NCI-H2029 (cell line): Measurements from ENCODE around the gene SORCS2.
"Not testable (repeated sequence)": the region's sequence is repeated elsewhere in the genome, so short reads cannot be mapped to it uniquely, and the experiment has no call there.

Experiments
- DNase-seq: peaks from one replicate; lab custom pipeline; 2025; lab: John Stamatoyannopoulos, UW

SORCS2 gene

DNA sequence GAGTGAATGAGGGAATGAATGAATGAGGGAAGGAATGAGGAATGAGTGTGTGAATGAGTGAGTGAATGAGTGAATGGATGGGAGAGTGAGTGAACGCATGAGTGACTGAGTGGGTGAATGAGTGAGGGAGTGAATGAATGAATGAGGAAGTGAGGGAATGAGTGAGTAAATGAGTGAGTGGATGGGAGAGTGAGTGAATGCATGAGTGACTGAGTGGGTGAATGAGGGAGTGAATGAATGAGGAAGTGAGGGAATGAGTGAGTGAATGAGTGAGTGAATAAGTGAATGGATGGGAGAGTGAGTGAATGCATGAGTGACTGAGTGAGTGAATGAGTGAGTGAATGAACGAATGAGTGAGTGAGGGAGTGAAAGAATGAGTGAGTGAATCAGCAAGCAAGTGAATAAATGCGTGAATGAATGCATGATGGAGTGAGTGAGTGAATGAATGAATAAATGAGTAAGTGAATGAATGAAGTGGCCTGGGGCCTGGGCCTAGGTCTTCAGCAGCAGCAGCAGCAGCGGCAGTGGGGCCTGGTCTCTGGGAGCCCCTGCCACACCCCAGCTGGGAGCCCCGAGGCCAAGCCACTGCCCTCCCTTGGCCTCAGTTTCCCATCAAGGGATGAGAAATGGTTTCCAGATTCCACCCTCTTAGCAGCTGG, 258.6 kb downstream of the SORCS2 start:
- DNase-seq: no peak

DNA sequence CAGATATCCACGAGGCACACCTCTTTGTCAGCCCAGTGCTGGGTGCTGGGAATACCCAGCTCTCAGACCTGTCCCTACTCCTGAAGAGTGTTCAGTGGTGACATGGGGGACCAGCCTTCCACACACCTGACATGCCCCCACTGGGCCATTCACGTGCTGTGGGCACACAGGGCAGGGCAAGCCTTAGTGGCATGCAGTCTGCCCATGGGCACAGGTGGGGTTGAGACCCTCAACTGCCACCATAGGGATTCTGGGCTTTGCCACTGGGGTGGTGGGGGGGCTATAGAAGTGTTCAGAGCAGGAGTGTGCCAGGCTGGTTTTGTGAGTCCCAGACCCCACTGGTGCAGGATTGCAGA, 259.1 kb downstream of the SORCS2 start:
- DNase-seq: no peak

DNA sequence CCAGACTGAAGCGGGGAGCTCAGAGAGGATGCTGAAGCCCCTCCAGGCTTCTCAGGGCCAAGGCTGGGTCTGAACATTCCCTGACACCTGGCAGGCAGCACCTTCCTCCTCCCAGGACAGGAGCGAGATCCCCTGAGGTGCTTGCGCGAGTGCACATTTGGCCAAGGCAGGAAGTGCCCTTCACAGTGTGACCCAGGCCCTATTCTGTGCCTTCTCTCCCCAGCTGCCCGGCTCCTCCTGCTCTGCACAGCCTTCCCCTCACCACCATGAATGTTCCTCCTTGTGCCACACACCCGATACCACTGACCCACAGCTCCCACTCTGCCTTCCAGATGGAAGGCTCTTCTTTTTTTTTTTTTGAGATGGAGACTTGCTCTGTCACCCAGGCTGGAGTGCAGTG, 259.5 kb downstream of the SORCS2 start:
- no peak for DNase-seq

DNA sequence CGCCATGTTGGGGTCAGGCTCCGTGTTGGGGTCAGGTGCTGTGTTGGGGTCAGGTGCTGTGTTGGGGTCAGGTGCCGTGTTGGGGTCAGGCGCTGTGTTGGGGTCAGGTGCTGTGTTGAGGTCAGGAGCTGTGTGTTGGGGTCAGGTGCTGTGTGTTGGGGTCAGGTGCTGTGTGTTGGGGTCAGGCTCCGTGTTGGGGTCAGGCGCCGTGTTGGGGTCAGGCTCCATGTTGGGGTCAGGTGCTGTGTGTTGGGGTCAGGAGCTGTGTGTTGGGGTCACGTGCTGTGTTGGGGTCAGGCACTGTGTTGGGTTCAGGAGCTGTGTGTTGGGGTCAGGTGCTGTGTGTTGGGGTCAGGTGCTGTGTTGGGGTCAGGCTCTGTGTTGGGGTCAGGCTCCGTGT, 260.5 kb downstream of the SORCS2 start:
- DNase-seq: not testable (repeated sequence)

DNA sequence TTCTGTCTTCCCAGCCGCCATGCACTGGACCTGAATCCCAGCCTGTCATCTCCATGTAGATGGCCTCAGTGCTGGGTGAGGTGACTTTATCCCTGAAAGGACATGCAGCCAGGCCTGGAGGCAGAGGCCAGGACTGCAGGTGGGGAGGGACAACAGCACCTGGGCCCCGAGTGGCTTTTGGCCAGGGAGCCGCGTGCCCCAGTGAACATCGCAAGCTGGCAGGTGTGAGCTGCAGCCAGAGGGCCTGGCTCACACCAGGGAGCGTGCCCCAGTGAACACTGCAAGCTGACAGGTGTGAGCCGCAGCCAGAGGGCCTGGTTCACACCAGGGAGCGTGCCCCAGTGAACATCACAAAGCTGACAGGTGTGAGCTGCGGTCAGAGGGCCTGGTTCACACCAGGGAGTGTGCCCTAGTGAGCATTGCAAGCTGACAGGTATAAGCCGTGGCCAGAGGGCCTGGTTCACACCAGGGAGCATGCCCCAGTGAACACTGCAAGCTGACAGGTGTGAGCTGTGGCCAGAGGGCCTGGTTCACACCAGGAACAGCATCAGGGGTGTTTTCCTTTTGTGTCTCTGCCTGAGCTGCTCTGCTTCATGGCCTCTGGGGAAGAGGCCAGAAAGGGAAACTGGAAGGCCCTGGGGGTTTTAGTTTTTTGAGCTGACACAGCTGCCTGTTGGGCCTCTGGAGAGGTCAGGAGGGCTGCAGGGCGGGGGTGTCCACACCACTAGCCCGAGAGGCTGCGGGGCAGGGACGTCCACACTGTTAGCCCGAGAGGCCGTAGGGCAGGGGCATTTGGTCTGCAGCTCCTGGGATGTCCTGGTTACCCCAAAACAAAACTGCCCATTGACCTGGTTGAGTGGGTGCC, 265.1 kb downstream of the SORCS2 start:
- no peak for DNase-seq

DNA sequence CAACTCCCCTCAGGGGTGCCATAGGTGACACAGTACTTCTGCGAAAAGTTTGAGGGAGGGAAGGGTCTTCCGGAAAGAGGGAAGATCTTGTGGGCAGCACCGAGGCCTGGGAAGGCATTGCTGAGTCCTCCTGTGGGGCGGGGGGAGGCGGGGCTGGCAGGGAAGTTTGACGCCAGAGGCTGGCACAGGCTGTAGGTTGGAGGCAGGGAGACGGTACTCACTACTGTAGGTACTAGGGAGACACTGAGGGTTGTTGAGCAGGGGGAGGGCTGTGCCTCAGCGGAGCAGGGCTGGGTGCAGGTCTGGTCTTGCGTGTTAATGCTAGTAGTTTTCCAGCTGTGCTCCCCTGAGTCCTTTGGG, 265.7 kb downstream of the SORCS2 start:
- no peak for DNase-seq

DNA sequence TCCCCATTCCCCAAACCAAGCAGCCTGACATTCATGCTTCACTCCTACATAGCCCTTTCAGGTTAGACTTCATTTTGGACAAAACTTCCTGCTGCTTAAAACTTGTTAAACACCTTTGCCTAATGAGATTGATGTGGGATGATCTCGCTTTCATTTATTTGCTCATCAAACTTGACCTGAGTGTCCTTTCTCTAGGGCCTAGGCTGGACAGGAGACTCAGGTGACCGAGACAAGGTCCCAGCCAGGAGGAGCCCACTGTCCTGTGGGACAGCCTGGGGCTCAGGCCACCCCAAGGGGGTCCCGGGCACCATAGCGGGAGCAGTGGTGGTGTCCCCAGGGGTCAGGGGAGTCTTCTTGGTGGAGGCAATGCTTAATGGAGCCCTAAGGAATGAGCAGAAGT, 266.1 kb downstream of the SORCS2 start:
- DNase-seq: no peak

DNA sequence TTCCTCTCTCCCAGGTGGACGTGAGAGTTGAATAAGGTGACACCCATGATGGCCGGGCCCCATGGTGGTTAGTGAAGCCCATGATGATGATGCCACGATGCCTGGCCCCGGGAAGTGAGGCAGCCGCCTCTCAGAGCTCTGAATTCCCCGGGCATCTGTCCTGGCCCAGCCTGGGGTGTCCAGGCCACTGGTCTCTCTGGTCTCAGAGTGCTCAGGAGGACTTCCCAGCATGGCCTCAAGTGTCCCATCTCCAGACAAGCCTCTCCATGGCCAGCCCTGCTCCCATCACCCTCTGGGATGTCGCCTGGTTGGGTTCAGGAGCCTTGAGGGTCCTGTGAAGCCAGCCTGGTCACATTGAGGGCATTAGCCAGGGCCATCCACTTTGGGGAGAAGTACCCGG, 267.1 kb downstream of the SORCS2 start:
- no peak for DNase-seq

DNA sequence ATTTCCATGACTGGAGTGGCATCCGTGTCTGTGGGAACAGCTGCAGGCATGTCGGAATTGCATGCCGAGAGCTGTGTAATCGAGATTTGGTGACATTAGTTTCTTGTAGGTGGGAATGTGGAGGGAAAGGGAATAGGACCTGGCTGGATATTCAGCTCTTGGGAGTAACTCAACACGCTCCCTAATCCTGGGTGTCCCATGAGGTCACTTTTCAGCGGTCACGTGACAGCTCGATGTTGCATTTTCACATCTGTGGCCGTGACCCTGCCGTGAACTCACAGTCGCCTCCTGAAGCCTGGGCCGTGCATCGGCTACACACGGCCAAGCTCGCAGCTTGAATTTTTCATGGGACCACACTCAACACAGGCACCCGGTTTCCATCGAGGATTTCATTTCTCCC, 268.2 kb downstream of the SORCS2 start:
- DNase-seq: no peak

DNA sequence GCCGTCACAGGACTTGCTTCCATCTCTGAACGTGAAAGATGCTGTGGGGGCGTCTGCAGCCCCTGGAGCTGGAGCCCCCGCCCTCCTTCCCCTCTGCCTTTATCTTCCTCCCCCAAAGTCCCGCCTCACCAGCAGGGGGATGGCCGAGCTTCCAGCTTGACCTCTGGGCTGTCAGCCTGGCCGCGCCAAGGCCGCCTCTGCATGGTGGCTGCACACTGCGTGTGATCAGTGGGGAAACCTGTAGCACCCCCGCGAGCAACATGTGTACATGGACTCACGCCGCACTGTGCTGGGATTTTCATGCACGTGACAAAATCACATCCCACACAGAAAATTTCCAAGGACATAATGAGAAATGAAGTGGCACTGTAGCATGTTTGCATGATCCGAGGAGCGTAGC, 268.9 kb downstream of the SORCS2 start:
- DNase-seq: no peak

DNA sequence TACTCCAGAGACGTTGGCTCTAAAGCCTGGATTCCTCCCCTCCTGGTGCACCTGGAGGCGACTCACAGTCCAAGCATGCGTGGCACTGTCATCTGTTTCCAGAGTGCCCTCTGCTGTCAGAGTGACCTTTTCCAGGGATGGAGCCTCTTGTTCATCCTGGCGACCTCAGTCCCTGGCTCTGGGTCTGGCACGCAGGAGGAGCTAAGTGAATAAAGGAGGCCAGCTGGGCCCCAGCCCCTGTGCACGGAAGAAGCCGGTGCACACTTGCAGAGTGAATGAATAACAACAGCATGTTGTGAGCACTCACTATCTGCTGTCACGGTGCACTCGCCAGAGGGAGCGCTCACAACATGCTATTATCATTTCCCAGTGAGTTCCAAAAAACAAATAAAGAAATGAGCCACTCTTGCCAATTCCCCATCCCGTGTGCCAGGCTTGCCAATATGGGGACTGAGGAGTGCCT, 270.2 kb downstream of the SORCS2 start:
- DNase-seq: peak; percentile 82

DNA sequence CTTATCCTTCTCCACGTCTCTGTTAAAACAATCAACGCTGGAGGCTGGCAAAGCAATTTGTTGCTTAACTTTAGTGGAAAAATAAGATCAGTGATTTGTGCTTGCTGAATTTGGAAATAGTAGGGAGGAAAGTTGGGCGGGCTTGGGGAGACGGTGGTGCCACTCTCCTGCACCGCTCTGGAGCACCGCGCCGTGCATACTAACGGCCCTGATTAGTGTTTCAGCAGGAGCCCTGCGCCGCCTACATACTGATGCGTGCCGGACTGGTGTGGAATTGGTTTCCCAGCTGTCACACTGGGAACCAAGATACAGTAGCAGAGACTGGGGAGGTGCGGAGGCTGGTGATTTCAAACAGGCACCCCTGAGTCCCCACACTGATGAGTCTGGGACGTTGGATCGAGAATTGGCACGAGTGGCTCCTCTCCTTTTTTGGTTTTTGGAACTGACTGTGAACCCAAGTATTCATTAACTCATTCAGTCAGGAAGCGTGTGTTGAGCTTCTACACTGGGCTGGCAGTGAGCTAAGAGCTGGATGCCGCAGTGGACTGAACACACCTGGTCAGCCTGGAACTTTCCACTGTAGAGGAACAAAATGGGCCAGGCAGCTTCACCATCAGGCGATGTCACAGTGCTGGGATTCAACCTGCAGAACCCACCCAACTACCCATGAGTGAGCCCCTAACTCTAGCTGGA, 271.4 kb downstream of the SORCS2 start:
- DNase-seq: no peak

DNA sequence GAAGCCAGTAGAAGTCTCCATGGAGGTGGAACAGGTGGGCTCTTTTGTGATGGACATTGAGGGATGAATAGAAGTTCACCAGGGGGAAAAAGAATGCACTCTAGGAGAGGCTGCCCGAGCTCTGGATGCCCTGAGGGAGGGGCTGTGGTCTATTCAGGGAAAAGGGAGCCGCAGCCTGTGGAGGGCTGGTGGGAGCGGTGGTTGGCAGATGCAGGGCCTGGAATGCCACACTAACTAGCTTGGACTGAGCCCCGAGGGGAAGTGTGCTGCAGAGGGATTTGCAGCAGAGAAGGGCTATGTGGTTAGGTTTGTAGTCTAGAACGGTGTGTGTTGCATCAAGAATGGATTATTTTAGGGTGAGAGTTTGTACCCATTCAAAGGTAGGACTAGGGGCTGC, 271.9 kb downstream of the SORCS2 start:
- DNase-seq: no peak

DNA sequence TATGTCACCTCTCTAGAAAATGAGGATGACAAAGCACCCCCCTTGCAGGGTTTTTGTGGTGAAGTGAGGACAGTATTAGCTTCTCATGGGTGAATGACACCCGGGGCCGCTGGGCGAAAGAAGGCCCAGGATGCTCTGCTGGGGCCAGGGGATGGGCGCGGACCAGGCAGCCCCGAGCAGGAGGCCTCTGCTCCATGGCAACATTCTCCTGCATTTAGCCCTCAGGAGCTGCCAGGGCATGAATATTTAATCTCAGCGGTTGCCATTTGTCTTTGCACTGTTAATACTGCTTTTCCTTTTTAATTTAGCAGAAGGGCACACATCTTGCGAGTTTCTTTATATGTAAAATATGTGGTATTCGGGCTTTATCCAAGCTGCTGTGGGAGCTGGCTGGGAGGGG, 272.7 kb downstream of the SORCS2 start:
- DNase-seq: no peak

DNA sequence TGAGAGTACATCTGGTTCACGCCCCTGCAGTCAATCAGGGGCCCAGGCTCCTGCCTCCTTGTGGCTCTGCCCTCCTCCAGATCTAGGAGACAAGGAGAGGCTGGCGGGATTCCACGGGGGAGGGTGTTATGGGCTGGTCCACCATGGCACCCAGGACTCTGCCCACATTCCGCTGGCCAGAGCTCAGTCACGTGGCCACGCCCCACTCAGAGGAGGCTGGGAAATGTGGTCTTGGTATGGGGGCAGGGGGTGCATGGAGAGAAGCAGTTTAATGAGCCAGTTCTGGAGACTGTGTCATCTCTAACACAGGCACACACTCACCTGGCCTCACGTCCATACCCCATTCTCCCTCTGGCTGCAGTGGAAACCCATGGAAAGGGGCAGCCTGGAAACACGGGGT, 273.9 kb downstream of the SORCS2 start:
- DNase-seq: no peak

DNA sequence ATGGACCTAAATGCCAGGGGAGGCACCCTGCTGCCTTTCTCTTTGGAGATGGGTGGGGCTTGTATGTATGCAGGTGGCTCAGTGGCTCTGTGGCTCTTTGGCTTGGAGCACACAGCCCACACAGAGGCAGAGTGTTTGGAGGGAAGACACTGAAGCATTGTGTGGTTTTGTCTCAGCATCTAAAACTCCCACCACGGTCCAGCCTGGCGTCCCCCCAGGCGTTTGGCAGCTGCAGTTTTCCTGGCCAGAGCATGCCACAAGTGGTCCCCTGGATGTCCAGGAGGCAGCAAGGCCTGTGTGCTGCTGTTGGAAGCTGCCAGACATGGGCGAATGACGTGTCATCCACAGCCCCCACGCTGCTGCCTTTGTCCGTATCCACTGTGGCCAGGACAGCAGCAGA, 274.6 kb downstream of the SORCS2 start:
- DNase-seq: no peak

DNA sequence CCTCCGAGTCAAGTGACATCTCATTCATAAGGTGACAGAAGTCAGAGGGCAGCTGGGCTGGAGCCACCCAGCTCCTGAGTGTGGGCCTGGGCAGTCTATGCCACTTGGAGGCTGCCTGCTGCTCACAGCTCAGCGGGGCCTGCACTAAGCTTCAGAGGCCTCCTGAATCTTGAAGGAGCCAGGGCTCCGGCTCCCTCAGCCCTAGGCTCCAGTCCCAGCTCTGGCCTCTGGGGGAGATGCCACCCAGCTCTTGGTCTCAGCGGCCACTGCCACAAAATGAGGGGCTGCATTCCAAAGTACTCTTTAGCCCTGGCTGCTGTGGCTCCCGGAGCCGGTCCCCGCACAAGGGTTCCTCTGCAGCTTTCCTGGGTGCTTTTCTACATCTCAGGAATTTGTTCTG, 275.1 kb downstream of the SORCS2 start:
- no peak for DNase-seq

DNA sequence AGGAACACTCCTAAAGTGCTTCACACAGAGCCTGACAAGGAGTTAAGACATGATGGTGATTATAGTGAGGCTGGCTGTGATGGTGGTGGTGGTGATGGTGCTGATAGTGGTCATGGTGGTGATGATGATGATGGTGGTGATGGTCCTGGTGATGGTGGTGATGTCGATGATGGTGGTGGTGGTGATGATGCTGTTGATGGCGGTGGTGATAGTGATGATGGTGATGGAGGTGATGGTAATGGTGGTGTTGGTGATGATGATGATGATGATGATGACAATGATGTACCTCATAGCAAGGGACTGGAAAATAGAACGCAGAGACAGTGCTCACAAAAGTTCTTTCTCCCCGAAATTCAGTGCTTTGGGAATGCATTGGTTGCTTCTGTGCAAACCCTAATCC, 276.7 kb downstream of the SORCS2 start:
- no peak for DNase-seq

DNA sequence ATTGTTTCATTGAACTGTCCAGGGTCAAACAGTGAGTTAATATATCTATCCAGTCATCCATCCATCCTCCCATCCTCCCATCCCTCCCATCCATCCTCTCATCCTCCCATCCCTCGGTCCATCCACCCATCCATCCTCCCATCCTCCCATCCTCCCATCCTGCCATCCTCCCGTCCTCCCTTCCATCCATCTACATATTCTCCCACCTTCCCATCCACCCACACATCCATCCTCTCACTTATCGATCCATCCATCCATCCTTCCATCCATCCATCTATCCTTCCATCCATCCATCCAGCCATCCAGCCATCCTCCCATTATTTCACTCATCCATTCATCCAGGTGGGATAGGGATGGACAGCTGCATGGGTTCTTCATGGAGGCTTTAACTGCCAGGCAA, 277.8 kb downstream of the SORCS2 start:
- DNase-seq: no peak

DNA sequence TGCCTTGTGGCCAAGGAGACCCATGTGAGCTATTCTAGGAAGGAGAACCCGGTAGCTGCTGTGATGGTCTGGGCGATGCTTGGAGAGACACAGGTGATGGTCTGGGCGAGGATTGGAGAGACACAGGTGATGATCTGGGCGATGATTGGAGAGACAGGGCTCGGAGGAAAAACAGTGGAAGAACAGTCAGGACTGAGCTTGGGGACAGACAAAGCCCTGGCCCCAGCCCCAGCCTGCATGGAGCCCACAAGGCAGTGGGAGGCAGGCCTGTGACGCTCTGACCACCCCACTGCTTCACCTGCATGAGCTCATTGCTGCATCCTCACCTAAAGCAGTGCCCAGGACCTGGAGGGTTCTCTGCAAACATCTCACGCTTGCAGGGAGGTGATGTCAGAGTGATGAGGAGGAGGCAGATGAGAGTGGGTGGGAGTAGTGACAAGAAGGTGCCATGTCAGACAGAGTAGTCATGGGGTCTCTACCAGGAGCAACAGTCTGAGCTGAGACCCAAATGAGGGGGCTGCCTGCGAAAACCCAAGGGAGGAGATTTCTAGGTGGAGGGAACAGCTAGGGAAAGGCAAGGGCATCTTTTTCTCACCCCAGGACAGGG, 278.3 kb downstream of the SORCS2 start:
- DNase-seq: no peak

DNA sequence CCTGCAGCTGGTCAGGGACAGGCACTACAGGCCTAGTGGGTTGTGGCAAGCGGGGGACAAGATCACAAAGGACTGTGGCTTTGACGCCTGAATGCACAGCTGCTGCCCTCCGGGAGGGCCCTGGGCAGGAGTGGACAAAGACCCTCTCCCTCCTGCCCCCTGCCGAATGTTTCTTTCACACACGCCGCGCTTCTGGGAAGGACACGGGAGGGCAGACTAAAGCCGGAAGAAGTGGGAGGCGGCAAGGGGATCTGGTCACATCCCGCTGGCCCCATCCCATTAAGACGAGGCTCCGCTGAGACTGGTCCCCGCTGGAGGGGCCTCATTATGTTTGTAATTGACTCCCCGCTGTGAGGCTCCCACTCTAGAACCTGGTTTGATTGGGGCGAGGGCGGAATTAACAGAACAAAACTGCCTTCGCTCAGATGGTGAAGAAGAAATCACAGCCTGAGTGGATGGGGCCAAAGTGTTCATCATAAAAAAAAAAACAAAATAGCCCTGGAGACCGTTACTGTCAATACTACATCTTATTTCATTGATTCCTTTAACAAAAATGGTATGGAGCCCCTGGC, 280.2 kb downstream of the SORCS2 start:
- DNase-seq: no peak

DNA sequence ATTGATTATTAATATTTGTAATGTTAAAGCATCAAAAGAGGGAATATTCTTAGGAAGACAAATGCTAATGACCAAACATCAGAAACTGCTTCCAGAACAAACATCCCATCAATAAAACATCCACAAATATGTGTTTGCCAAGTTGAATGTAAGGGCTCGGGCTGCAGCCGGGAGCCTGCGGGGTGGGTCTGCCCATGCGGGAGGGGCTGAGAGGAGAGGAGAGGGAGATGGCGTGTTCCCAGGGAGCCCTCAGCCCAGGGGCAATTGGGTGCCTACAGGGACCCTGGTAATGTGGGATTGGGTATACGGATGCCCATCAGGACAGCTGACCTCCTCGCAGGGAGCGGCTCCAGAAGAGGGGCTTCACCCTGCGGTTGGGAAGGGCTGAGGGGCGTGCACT, 280.7 kb downstream of the SORCS2 start:
- DNase-seq: no peak
